HEK293 (cell line): ENCODE measurements around the gene FUOM.

ENCODE experiments used
- CTCF ChIP-seq: fragments of 450-650 bp; formaldehyde crosslinking; IDR thresholded peaks from 2 replicates; pipeline ENCODE4 v1.5.1; 2016; ENCODE audit warnings: missing biosample characterization, missing genetic modification characterization
- ZBTB1 ChIP-seq: fragments of 450-650 bp; formaldehyde crosslinking; IDR thresholded peaks from 2 replicates; pipeline ENCODE4 v1.5.1; 2016; ENCODE audit warnings: missing biosample characterization, missing genetic modification characterization
- ZBTB11 ChIP-seq: fragments of 450-650 bp; formaldehyde crosslinking; conservative IDR thresholded peaks from 2 replicates; pipeline ENCODE4 v1.5.1; 2016; ENCODE audit warnings: low read depth, missing biosample characterization, missing genetic modification characterization
- ZBTB20 ChIP-seq: fragments of 450-650 bp; formaldehyde crosslinking; IDR thresholded peaks from 2 replicates; pipeline ENCODE4 v1.5.1; 2016; ENCODE audit warnings: missing biosample characterization, missing genetic modification characterization
- ZBTB49 ChIP-seq: fragments of 450-650 bp; formaldehyde crosslinking; IDR thresholded peaks from 2 replicates; pipeline ENCODE4 v1.5.1; 2016; ENCODE audit warnings: missing biosample characterization, missing genetic modification characterization, low read depth
- ZFHX2 ChIP-seq: fragments of 450-650 bp; formaldehyde crosslinking; conservative IDR thresholded peaks from 2 replicates; pipeline ENCODE4 v1.5.1; 2016; ENCODE audit warnings: missing biosample characterization, missing genetic modification characterization
- ZNF214 ChIP-seq: fragments of 450-650 bp; formaldehyde crosslinking; IDR thresholded peaks from 2 replicates; pipeline ENCODE4 v1.5.1; 2017; ENCODE audit warnings: missing biosample characterization, mild to moderate bottlenecking, missing genetic modification characterization, borderline replicate concordance
- ZNF354C ChIP-seq: fragments of 450-650 bp; formaldehyde crosslinking; IDR thresholded peaks from 2 replicates; pipeline ENCODE4 v1.5.1; 2016; ENCODE audit warnings: missing biosample characterization, missing genetic modification characterization, low read depth, borderline replicate concordance
- ZNF670 ChIP-seq: fragments of 450-650 bp; formaldehyde crosslinking; IDR thresholded peaks from 2 replicates; pipeline ENCODE4 v1.5.1; 2016; ENCODE audit warnings: missing biosample characterization, missing genetic modification characterization, low read depth
- ZNF76 ChIP-seq: fragments of 450-650 bp; formaldehyde crosslinking; IDR thresholded peaks from 2 replicates; pipeline ENCODE4; 2016; ENCODE audit warnings: low read depth, missing biosample characterization, missing genetic modification characterization, borderline replicate concordance
- ZNF768 ChIP-seq: fragments of 450-650 bp; formaldehyde crosslinking; IDR thresholded peaks from 2 replicates; pipeline ENCODE4 v1.5.1; 2018; ENCODE audit warnings: missing biosample characterization, mild to moderate bottlenecking, missing genetic modification characterization
- ZNF777 ChIP-seq: fragments of 450-650 bp; formaldehyde crosslinking; IDR thresholded peaks from 2 replicates; pipeline ENCODE4 v1.5.1; 2017; ENCODE audit warnings: missing biosample characterization, missing genetic modification characterization, borderline replicate concordance

GRCh38 chr10:133370030-133370786 is 12.4 kb upstream of the FUOM start:
- TF ChIP-seq CTCF (tag by site-specific recombination) = no peak
- no peak for TF ChIP-seq ZNF354C
- TF ChIP-seq ZNF768 (tag by site-specific recombination) = no peak
- TF ChIP-seq ZBTB11 (tag by site-specific recombination) = no peak
- no peak for TF ChIP-seq ZNF214
- no peak for TF ChIP-seq ZBTB20 (tag by site-specific recombination)
- no peak for TF ChIP-seq ZBTB1
- TF ChIP-seq ZNF777 (tag by site-specific recombination) = no peak
- TF ChIP-seq ZNF670 (tag by site-specific recombination) = no peak
- TF ChIP-seq ZFHX2 (tag by site-specific recombination) = no peak
- TF ChIP-seq ZBTB49 (tag by site-specific recombination) = no peak
- no peak for TF ChIP-seq ZNF76 (tag by site-specific recombination)
